Activated T-helper 9 cell treated with anti-CD3 and anti-CD28 coated beads, Interleukin-2, amount 50 U/mL, for 16 hours (primary cell): Measurements from ENCODE around the gene DNMBP.
"Not testable (repeated sequence)": the region's sequence is repeated elsewhere in the genome, so short reads cannot be mapped to it uniquely, and the experiment has no call there.

Source experiments
- DNase-seq: peaks from one replicate; pipeline ENCODE4 v3.0.0-alpha.2; 2020; ENCODE audit warnings: low read depth

Gene DNMBP

GRCh38 chr10:100020142-100020885 lies 10.6 kb upstream of the DNMBP start:
- DNase-seq = no peak

GRCh38 chr10:100019787-100020141 lies 10.0 kb upstream of the DNMBP start:
- DNase-seq = no peak

GRCh38 chr10:100014071-100014762 lies 4.5 kb upstream of the DNMBP start:
- DNase-seq = no peak

- no peak for DNase-seq
Measured at GRCh38 chr10:100013621-100014020, 3.9 kb upstream of the DNMBP start.

- not testable (repeated sequence) for DNase-seq
Measured at GRCh38 chr10:100011906-100012305, 2.2 kb upstream of the DNMBP start.

- no peak for DNase-seq
Measured at GRCh38 chr10:100009283-100009792, 409 bp downstream of the DNMBP start.

- no peak for DNase-seq
Measured at GRCh38 chr10:100008708-100009282, 952 bp downstream of the DNMBP start.

- DNase-seq = no peak
Measured at GRCh38 chr10:100008142-100008522, 1.6 kb downstream of the DNMBP start.

- DNase-seq = no peak
Measured at GRCh38 chr10:100007231-100008141, 2.3 kb downstream of the DNMBP start.

- no peak for DNase-seq
Measured at GRCh38 chr10:100006243-100006886, 3.4 kb downstream of the DNMBP start.

- DNase-seq = no peak
Measured at GRCh38 chr10:100004805-100005510, 4.8 kb downstream of the DNMBP start.

GRCh38 chr10:100000109-100000644 lies 9.6 kb downstream of the DNMBP start:
- DNase-seq = no peak

GRCh38 chr10:99999319-100000108 lies 10.2 kb downstream of the DNMBP start:
- no peak for DNase-seq

- no peak for DNase-seq
Measured at GRCh38 chr10:99998889-99999288, 10.9 kb downstream of the DNMBP start.

- no peak for DNase-seq
Measured at GRCh38 chr10:99996671-99997648, 12.8 kb downstream of the DNMBP start.

- DNase-seq = no peak
Measured at GRCh38 chr10:99995713-99996112, 14.0 kb downstream of the DNMBP start.

GRCh38 chr10:99995269-99995668 lies 14.5 kb downstream of the DNMBP start:
- no peak for DNase-seq

- no peak for DNase-seq
Measured at GRCh38 chr10:99994801-99995200, 14.9 kb downstream of the DNMBP start.
